K562 (cell line): Measurements from ENCODE around the gene OSCP1. TPM values are rescaled to one million over a fixed set of nuclear protein-coding genes. Genes with fewer than 3 reads are reported as not detected.

Experiments used
- ARHGAP35 ChIP-seq: fragments of 450-650 bp; IDR thresholded peaks from 2 replicates; pipeline ENCODE4 v1.6.1; 2018; ENCODE audit not compliant: partially characterized antibody
- DIDO1 ChIP-seq: fragments of 450-650 bp; IDR thresholded peaks from 2 replicates; pipeline ENCODE4 v1.6.1; 2016; ENCODE audit warnings: low read depth, missing biosample characterization, missing genetic modification characterization
- DMBX1 ChIP-seq: fragments of 250-450 bp; sonication (Bioruptor Pico); IDR thresholded peaks from 2 replicates; pipeline ENCODE4 v1.8.0; 2022; ENCODE audit warnings: inconsistent platforms, mild to moderate bottlenecking, moderate library complexity, borderline replicate concordance
- ELF2 ChIP-seq: fragments of 250-450 bp; sonication (Bioruptor Pico); IDR thresholded peaks from 2 replicates; pipeline ENCODE4 v1.5.0; 2021; ENCODE audit warnings: mild to moderate bottlenecking
- EP400 ChIP-seq: fragments of 450-650 bp; IDR thresholded peaks from 2 replicates; pipeline ENCODE4 v1.6.1; 2017; ENCODE audit warnings: antibody characterized with exemption, mild to moderate bottlenecking, moderate library complexity
- ETV6 ChIP-seq, 3 experiments: fragments of 150-350 bp in 1 of 3; sonication (generic) in 1 of 3; formaldehyde crosslinking in 1 of 3; IDR thresholded peaks; 2 replicates each; pipeline versions ENCODE4 v1.6.1 to v1.8.0; 2014 to 2022; ENCODE audit warnings: borderline replicate concordance in 2 of 3, low read depth in 2 of 3, antibody characterized with exemption in 1 of 3, low read length in 1 of 3, mild to moderate bottlenecking in 1 of 3, missing genetic modification reagents in 1 of 3
- FOXM1 ChIP-seq, 2 experiments: fragments of 450-650 bp in 1 of 2; sonication (generic) in 1 of 2; formaldehyde crosslinking in 1 of 2; IDR thresholded peaks; 2 replicates each; pipeline versions ENCODE4 v1.6.1 to v1.9.0; 2017 to 2022; ENCODE audit warnings: low read depth in 2 of 2, mild to moderate bottlenecking in 2 of 2, missing genetic modification reagents in 1 of 2, moderate library complexity in 1 of 2
- HDAC6 ChIP-seq: IDR thresholded peaks from 2 replicates; pipeline ENCODE4 v1.6.1; 2012; ENCODE audit warnings: low read depth, mild to moderate bottlenecking, control low read depth, inconsistent platforms, low read length, moderate library complexity
- JUND ChIP-seq, 2 experiments: IDR thresholded peaks; 2 replicates in 1 of 2; 3 replicates in 1 of 2; pipeline ENCODE4 v1.6.1; 2011; ENCODE audit warnings: borderline replicate concordance in 2 of 2, low read depth in 2 of 2, low read length in 2 of 2, improper control_type of control experiment in 1 of 2, missing biosample characterization in 1 of 2, missing genetic modification characterization in 1 of 2, missing genetic modification reagents in 1 of 2
- PHB ChIP-seq: fragments of 250-450 bp; sonication (Bioruptor Pico); IDR thresholded peaks from 2 replicates; pipeline ENCODE4 v1.5.0; 2021
- PTRF ChIP-seq: fragments of 450-650 bp; IDR thresholded peaks from 2 replicates; pipeline ENCODE4 v1.6.1; 2016; ENCODE audit warnings: mild to moderate bottlenecking, missing genetic modification characterization, missing compliant biosample characterization
- WHSC1 ChIP-seq: IDR thresholded peaks from one replicate; pipeline ENCODE4 v1.6.1; 2012; ENCODE audit warnings: low read length, control low read depth, inconsistent platforms
- ZNF584 ChIP-seq: fragments of 200-800 bp; sonication (Bioruptor generic); IDR thresholded peaks from 2 replicates; pipeline ENCODE4 v1.6.1; 2016; ENCODE audit warnings: low read depth, mild to moderate bottlenecking, missing genetic modification characterization, missing compliant biosample characterization
- polyA plus RNA-seq, 8 experiments: library from polyadenylated mRNA; depleted of rRNA in 4 of 8; stranded (reverse) in 5 of 8; unstranded in 3 of 8; fragments of >200 nt; fragmentation: Nextera tagmentation in 2 of 8; fragmentation: Illumina TruSeq in 1 of 8; extraction: Ambion mirVana in 2 of 8; extraction: Trizol in 1 of 8; gene quantifications; 2 replicates each; pipeline versions ENCODE4 v1.2.1 to v1.2.3, GENCODE V29; 2011 to 2014; ENCODE audit warnings: inconsistent platforms in 1 of 8, missing spikeins in 1 of 8
- total RNA-seq, 7 experiments: library from RNA; depleted of rRNA in 6 of 7; stranded (reverse); fragments of >200 nt in 6 of 7; fragmentation: Illumina TruSeq in 2 of 7; extraction: Trizol in 2 of 7; gene quantifications; 2 replicates each; pipeline versions ENCODE4 v1.2.1 to v1.2.3, GENCODE V29; 2011 to 2021; ENCODE audit warnings: low replicate concordance in 1 of 7
- TF ChIP-seq, protein P1 (sequence below): fragments of 150-350 bp; conservative IDR thresholded peaks from 2 replicates; pipeline ENCODE4 v1.6.1; 2014; ENCODE audit warnings: low read length
- TF ChIP-seq, protein P2 (sequence below), 3 experiments: fragments of 200-800 bp in 1 of 3; fragments of 250-450 bp in 1 of 3; fragments of 450-650 bp in 1 of 3; sonication (Bioruptor Pico) in 1 of 3; sonication (Bioruptor generic) in 1 of 3; formaldehyde crosslinking in 1 of 3; IDR thresholded peaks; 2 replicates each; pipeline versions ENCODE4 v1.6.1 to v1.8.0; 2016 to 2022; ENCODE audit warnings: mild to moderate bottlenecking in 2 of 3, missing genetic modification characterization in 2 of 3, missing compliant biosample characterization in 1 of 3, moderate library complexity in 1 of 3
- TF ChIP-seq, protein P3 (sequence below): fragments of 200-400 bp; formaldehyde crosslinking; IDR thresholded peaks from 2 replicates; pipeline ENCODE4 v1.6.1; 2017; ENCODE audit warnings: mild to moderate bottlenecking, low read depth, low read length, moderate library complexity

Gene OSCP1
- total and polyA plus RNA-seq, 9 of the 15 experiments (the other 6 are each of a cell fraction or from before 2014, with no cell fraction given), result 0.15 to 0.40 (median 0.33) TPM; not detected in 5

DNA sequence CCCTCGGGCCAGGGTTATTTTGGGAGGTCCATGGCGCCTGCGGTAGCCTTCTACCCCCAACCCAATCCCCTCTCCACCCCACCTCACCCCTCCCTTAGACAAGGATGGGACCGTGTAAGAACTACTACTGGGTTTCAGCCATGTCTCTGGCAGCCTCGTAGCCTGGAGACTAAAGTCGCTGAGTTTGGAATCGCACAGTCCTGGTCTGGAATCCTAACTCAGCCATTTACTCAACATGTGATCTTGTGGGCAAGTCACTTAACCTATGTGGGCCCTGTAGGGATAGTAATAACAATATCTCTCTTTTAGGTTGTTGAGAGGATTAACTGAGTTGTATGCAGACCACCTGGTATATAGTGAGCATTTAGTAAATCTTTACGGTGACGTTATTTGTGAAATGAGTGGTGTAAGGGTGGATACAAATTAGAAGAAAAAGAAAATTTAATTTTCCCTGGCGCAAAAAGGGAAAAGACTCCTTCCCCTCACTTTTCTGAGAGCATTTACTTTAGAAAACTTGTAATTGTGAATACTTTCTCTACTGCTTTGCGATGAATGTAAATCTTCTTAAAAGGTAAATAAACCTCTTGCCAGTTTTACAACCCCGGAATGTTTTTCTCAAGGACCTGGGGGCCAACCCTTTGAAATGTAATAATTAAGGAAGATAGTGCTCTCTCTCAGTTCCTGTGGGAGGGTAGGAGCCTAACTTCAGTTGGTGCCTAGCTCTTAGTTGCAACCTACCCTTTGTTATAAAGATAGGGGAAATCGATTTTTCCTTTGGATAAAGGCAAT, 14.5 kb upstream of the OSCP1 start (continued):
- TF ChIP-seq, protein P1, sequence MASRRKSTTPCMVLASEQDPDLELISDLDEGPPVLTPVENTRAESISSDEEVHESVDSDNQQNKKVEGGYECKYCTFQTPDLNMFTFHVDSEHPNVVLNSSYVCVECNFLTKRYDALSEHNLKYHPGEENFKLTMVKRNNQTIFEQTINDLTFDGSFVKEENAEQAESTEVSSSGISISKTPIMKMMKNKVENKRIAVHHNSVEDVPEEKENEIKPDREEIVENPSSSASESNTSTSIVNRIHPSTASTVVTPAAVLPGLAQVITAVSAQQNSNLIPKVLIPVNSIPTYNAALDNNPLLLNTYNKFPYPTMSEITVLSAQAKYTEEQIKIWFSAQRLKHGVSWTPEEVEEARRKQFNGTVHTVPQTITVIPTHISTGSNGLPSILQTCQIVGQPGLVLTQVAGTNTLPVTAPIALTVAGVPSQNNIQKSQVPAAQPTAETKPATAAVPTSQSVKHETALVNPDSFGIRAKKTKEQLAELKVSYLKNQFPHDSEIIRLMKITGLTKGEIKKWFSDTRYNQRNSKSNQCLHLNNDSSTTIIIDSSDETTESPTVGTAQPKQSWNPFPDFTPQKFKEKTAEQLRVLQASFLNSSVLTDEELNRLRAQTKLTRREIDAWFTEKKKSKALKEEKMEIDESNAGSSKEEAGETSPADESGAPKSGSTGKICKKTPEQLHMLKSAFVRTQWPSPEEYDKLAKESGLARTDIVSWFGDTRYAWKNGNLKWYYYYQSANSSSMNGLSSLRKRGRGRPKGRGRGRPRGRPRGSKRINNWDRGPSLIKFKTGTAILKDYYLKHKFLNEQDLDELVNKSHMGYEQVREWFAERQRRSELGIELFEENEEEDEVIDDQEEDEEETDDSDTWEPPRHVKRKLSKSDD, result no peak
- TF ChIP-seq, protein P2, sequence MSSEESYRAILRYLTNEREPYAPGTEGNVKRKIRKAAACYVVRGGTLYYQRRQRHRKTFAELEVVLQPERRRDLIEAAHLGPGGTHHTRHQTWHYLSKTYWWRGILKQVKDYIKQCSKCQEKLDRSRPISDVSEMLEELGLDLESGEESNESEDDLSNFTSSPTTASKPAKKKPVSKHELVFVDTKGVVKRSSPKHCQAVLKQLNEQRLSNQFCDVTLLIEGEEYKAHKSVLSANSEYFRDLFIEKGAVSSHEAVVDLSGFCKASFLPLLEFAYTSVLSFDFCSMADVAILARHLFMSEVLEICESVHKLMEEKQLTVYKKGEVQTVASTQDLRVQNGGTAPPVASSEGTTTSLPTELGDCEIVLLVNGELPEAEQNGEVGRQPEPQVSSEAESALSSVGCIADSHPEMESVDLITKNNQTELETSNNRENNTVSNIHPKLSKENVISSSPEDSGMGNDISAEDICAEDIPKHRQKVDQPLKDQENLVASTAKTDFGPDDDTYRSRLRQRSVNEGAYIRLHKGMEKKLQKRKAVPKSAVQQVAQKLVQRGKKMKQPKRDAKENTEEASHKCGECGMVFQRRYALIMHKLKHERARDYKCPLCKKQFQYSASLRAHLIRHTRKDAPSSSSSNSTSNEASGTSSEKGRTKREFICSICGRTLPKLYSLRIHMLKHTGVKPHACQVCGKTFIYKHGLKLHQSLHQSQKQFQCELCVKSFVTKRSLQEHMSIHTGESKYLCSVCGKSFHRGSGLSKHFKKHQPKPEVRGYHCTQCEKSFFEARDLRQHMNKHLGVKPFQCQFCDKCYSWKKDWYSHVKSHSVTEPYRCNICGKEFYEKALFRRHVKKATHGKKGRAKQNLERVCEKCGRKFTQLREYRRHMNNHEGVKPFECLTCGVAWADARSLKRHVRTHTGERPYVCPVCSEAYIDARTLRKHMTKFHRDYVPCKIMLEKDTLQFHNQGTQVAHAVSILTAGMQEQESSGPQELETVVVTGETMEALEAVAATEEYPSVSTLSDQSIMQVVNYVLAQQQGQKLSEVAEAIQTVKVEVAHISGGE (CRISPR knock-in tag; IDR thresholded peaks at IDR 0.05), result peak in 1 of 3 experiments; percentile 78; a peak in 2 of 6 replicates
- TF ChIP-seq PTRF (tag) (0 out of 2 replicates have a peak, but pooled peaks have one; percentile 24), DIDO1 (tag) (no peak), ELF2 (CRISPR knock-in tag) (no peak), FOXM1 (IDR thresholded peaks at IDR 0.05; ENCODE audit: low read depth) (peak; percentile 15), FOXM1 (CRISPR knock-in tag; IDR thresholded peaks at IDR 0.05; ENCODE audit: low read depth) (no peak), PHB (CRISPR knock-in tag) (no peak), DMBX1 (CRISPR knock-in tag) (no peak), HDAC6 (no peak), ETV6 (IDR thresholded peaks at IDR 0.05; ENCODE audit: borderline replicate concordance in 1 of 2, low read depth in 2 of 2, low read length in 1 of 2) (no peak), ETV6 (CRISPR knock-in tag; IDR thresholded peaks at IDR 0.05; ENCODE audit: borderline replicate concordance) (no peak), ARHGAP35 (no peak), WHSC1 (no peak), ZNF584 (peak; percentile 83; the same call in 1 of the 2 replicates), JUND (IDR thresholded peaks at IDR 0.05; ENCODE audit: borderline replicate concordance, low read depth, low read length) (no peak), JUND (tag; IDR thresholded peaks at IDR 0.05; ENCODE audit: borderline replicate concordance, low read depth, low read length) (0 out of 3 replicates have a peak, but pooled peaks have one; percentile 4), EP400 (peak; percentile 83)
- TF ChIP-seq, protein P3, sequence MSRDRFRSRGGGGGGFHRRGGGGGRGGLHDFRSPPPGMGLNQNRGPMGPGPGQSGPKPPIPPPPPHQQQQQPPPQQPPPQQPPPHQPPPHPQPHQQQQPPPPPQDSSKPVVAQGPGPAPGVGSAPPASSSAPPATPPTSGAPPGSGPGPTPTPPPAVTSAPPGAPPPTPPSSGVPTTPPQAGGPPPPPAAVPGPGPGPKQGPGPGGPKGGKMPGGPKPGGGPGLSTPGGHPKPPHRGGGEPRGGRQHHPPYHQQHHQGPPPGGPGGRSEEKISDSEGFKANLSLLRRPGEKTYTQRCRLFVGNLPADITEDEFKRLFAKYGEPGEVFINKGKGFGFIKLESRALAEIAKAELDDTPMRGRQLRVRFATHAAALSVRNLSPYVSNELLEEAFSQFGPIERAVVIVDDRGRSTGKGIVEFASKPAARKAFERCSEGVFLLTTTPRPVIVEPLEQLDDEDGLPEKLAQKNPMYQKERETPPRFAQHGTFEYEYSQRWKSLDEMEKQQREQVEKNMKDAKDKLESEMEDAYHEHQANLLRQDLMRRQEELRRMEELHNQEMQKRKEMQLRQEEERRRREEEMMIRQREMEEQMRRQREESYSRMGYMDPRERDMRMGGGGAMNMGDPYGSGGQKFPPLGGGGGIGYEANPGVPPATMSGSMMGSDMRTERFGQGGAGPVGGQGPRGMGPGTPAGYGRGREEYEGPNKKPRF, result no peak
